Germinal center (tissue), 1 donor: ENCODE data around the gene RITA1.
A peak's percentile ranks its signal among the peaks of the same experiment; 100 is the strongest.

Source experiments
- DNase-seq: peaks from one replicate; pipeline ENCODE4 v3.0.0; 2012; ENCODE audit warnings: mixed read lengths, low spot score

The RITA1 gene

GRCh38 chr12:113230315-113231234, 45.1 kb downstream of the RITA1 start:
- DNase-seq, result no peak

DNA sequence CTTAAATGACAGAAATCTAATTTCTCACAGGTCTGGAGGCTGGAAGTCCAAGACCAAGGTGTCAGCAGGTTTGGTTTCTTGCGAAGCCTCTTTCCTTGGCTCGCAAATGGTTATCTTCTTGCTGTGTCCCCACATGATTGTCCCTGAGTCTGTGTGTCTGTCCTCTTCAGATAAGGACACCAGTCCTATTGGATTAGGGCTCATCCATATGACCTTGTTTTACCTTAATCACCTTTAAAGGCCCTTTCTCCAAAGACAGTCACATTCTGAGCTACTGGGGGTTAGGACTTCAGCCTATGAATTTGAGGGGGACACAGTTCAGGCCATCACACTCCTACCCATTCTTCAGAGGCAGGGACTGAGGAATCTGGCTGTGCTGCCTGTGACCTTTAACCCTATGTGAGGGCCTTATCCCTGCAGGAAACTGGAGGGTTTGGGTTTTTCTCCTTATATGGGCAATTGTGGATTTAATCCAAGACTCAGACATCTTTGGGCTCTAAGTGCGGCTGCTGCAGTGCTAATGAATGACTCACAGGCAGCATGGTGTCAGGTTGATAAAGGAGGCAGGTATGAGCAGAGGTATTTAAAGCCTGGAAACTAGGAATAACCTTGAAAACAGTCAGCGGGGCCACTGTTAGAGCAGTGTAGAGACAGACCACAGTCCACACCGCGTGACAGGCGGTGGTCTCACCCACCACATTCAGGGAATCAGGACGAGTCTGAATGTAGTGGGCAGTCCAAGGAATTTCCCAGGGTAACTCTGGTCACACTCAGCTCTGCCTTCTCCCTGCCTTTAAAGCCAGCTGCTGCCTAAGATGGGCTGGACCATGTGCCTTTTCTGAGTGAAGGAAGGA, 45.9 kb downstream of the RITA1 start:
- DNase-seq, result no peak

DNA sequence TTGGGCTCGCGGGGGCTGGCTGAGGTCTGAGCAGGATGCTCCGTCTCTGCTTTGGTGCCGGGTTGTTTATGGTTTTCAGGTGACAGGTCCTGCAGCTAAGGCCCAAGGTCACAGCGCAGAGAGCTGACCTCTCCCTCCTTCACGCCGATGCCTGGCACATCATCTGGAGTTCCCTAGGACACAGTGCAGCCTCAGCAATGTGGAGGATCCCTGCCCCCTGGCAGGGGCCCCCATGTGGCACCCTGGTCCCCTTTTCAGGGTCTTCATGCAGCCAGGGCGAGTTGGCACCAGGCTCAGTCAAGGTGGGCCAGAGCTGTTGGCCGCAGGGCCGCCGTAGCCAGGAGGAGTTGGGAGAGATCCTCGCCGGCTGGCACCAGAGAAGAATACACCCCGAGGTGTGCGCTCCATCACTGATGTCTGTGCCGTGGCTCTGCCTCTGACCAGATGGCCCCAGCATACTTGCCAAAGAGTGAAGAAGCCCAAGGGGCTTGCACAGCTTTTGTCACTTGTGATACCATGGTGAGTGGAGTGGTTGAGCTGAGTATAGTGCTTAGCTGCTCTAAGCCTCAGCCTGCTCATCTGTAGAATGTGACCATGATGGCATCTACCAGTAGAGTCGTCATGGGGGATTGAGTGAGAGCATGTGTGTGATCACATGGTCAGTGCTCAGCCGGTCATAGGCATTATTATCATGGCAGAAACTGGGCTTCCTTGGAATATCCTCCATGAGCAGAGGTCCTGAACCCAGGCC, 46.7 kb downstream of the RITA1 start:
- no peak for DNase-seq

GRCh38 chr12:113232840-113233585, 47.5 kb downstream of the RITA1 start:
- peak; percentile 85 for DNase-seq

GRCh38 chr12:113233967-113234366, 48.4 kb downstream of the RITA1 start:
- no peak for DNase-seq

- no peak for DNase-seq
These were observed 49.0 kb downstream of the RITA1 start for GRCh38 chr12:113234483-113234882.

DNA sequence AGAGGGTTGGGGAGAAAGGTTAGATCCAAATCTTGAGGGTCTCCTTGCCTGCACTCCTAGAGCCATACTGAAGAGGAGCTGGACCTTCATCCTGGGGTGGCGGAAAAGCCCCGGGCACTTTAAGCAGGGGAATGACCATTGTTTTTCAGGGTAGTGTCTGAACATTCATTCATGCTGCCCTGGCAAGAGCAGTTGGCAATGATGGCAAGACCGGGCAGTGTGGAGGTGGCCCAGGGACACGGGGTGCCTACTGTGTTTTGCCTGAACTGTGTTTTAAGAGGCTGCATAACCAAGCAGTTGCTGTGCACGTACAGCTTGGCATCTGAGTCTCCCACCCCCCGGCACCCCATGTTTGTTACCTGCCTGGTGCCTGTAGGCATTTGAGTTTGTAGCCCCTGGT, 50.5 kb downstream of the RITA1 start:
- DNase-seq, result no peak

GRCh38 chr12:113236539-113237399, 51.2 kb downstream of the RITA1 start:
- DNase-seq, result no peak

GRCh38 chr12:113237748-113238147, 52.2 kb downstream of the RITA1 start:
- DNase-seq, result no peak

DNA sequence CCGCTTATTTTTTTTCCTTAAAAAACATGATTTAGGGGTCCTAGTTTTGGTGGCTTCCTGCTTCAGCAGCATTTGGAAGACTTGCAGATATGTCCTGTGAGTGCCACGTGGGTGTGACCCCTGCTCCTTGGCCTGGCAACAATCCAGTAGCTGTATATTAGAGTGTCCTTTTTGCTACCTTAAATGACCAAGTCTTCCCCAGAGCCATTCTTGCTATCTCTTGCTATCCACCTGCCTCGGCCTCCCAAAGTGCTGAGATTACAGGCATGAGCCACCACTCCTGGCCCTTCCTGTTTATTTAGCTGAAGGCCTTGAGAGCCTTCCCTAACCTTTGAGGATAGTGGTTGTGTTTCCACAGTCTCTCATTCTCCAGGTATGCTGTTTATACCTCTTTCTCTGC, 52.8 kb downstream of the RITA1 start:
- DNase-seq, result no peak

GRCh38 chr12:113239288-113239771, 53.8 kb downstream of the RITA1 start:
- no peak for DNase-seq

GRCh38 chr12:113239811-113240331, 54.4 kb downstream of the RITA1 start:
- DNase-seq, result no peak

DNA sequence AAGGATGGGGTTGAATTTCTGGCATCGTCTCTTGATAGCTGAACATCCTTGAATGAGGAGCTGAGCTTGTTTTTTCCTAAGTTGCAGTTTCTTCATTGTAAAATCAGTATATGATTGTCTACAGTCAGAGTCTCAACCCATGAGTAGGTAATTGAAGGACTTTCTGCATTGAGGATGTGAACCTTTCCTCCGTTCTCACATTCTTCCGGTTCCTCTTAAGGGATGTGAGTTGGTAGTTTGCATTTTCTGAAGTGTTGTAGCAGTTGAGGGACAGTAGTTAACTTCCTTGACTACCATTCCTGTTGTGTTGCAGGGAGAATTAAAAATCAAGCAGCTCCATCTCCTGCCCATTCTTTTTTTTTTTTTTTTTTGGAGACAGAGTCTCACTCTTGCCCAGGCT, 54.9 kb downstream of the RITA1 start:
- DNase-seq, result peak; percentile 41

DNA sequence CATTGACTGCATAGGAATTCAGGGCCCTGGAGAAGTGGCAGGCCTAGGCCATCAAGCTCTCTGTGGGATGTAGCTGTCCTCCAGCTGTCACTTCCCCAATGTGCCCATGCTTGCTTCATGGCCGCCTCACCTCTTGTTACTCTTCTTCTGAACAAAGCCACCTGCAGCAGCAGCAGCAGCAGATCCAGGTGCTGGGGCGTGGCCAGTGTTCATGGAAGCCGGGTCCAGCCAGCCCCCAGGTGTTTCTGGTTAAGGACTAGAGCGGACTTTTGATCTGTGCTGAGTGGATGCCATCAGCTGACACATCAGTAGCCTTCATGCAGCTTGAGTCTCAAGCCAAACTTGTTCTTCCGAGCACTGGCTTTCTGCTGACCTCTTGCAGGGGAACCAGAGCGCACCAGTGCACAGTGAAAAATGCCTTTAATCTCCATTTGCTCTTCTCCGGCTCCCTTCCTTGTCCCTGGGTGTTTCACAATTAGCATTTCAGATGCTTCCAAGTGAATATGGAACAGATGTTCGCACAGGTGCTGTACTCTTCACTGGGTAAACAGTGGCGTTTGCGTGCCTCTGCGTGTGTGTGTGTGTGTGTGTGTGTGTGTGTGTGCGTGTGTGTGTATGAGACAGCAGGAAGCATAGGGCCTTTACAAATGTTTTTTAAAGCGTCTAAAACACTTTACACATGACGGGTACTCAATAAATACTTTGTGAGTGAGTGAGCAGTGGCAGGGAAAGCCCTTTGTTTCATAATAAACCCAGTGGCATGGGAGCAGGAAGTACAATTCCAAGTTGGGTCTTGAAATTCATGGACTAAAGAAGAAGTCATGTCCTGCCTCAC, 55.9 kb downstream of the RITA1 start:
- no peak for DNase-seq
